NB4 (cell line): ENCODE data around the gene MPLKIP.

ENCODE experiments used
- DNase-seq: peaks from one replicate; pipeline ENCODE4 v3.0.0; 2010; ENCODE audit warnings: low read depth
- H3K4me3 ChIP-seq: one replicate; pipeline ENCODE4 v1.5.1; 2011; ENCODE audit warnings: mild to moderate bottlenecking, low read depth, low read length, moderate library complexity
- CTCF ChIP-seq: IDR thresholded peaks from one replicate; pipeline ENCODE4 v1.5.1; 2012; ENCODE audit warnings: low read depth, low read length
- MYC ChIP-seq: IDR thresholded peaks from 2 replicates; pipeline ENCODE4 v1.6.1; 2011; ENCODE audit warnings: low read depth, low read length
- POLR2A ChIP-seq: IDR thresholded peaks from 2 replicates; pipeline ENCODE4 v1.6.1; 2011; ENCODE audit warnings: mild to moderate bottlenecking; ENCODE audit not compliant: insufficient read length; ENCODE audit errors: extremely low read depth
- TF ChIP-seq, protein P1 (sequence below): IDR thresholded peaks from 2 replicates; pipeline ENCODE4 v1.6.1; 2011; ENCODE audit warnings: low read depth, low read length

Gene MPLKIP

GRCh38 chr7:40105879-40106473, 28.4 kb downstream of the MPLKIP start:
- TF ChIP-seq CTCF = no peak
- TF ChIP-seq, protein P1, sequence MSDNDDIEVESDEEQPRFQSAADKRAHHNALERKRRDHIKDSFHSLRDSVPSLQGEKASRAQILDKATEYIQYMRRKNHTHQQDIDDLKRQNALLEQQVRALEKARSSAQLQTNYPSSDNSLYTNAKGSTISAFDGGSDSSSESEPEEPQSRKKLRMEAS = no peak
- TF ChIP-seq POLR2A = no peak
- TF ChIP-seq MYC = no peak

DNA sequence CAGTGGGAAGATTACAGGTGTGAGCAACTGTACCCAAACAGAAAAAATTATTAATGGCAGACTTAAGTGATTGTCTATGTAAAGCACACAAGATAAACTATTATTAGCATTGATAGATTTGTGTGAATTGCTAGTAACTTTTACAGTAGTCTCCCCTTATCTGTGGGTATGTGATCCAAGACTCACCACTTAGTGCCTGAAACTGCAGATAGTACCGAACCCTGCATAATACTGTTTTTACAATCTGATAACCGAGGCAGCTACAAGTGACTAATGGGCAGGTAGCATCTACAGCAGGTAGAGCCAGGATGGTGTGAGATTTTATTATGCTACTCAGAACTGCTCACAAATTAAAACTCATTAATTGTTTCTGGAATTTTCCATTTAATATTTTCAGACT, 31.5 kb downstream of the MPLKIP start:
- no peak for DNase-seq
- H3K4me3 ChIP-seq = no peak overlapping the region
- TF ChIP-seq CTCF = no peak
- TF ChIP-seq POLR2A = no peak
- TF ChIP-seq MYC = no peak
- TF ChIP-seq, protein P1 = no peak

More at GRCh38 chr7:40105879-40106473, 28.4 kb downstream of the MPLKIP start:
- DNase-seq = peak; percentile 31
- no peak overlapping the region for H3K4me3 ChIP-seq

DNA sequence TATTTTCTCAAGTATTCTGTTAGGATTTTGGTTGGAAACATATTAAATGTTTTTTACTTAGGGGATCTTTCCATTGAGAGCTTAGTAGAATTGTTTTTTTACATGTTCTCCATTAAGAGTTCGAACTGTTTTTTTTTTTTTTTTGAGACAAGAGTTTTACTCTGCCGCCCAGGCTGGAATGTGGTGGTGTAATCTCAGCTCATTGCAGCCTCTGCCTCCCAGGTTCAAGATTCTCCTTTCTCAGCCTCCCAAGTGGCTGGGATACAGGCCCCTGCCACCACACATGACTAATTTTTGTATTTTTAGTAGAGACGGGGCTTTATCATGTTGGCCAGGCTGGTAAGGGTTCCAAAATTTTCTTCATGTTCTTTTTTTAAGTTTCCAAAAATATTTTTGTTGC, 33.2 kb downstream of the MPLKIP start:
- no peak overlapping the region for H3K4me3 ChIP-seq
- DNase-seq = no peak
- TF ChIP-seq MYC (no peak), POLR2A (no peak), CTCF (no peak)
- TF ChIP-seq, protein P1 = no peak

DNA sequence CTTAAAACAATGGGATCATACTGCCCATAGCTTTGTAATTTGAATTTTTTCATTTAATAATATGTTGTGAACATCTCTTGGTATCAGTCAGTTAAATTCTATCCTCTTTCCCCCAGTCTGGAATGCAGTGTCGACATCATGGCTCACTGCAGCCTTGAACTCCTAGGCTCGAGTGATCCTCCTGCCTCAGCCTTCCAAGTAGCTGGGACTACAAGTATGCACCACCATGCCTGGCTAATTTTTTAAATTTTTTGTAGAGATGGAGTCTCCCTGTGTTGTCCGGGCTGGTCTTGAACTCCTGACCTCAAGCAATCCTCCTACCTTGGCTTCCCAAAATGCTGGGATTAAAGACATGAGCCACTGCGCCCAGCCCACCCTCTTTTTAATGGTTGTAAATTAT, 34.6 kb downstream of the MPLKIP start:
- TF ChIP-seq CTCF (no peak), POLR2A (no peak), MYC (no peak)
- TF ChIP-seq, protein P1 = no peak

GRCh38 chr7:40098810-40099209, 35.6 kb downstream of the MPLKIP start:
- no peak for DNase-seq
- TF ChIP-seq, protein P1 = no peak
- TF ChIP-seq CTCF = no peak
- TF ChIP-seq MYC = no peak
- no peak for TF ChIP-seq POLR2A
- H3K4me3 ChIP-seq = no peak overlapping the region

More for the DNA sequence above, 34.6 kb downstream of the MPLKIP start:
- DNase-seq = no peak
- no peak overlapping the region for H3K4me3 ChIP-seq

DNA sequence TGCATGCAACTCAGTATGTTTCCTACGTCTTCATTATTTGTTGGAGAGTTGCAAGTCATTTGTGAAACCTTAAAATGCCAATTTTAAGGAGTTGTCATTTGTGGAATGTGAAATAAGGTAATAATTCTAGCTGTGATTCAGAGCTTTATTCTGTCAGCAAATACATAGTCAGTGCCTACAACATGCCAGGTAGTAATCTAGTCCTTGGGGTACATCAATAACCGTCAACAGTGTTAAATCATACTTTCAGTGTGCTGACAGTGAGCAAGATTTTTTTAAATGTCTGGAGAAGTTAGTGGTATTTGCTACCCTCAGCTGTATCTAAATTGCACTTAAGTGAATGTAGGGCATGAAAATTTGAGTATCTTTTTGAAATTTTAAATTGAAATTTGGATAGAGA, 36.7 kb downstream of the MPLKIP start:
- no peak for DNase-seq
- no peak overlapping the region for H3K4me3 ChIP-seq
- TF ChIP-seq, protein P1 = no peak
- no peak for TF ChIP-seq CTCF
